ENCODE data around the gene NCOA5.
A peak's percentile ranks its signal among the peaks of the same experiment; 100 is the strongest.

The NCOA5 gene

GRCh38 chr20:46062621-46063020, 27.1 kb downstream of the NCOA5 start:
- Histone ChIP-seq H3K4me1 (ENCODE audit: control insufficient read depth, insufficient read depth, low read length) (no peaks in the 10 kb centered on the region), H3K27ac (ENCODE audit: low read depth, low read length) (no peak overlapping the region), H3K36me3 (ENCODE audit: control insufficient read depth, insufficient read depth, low read length) (peaks cover 57% of the 10 kb centered on the region), H3K9ac (ENCODE audit: low read length) (no peak overlapping the region), H3K4me3 (ENCODE audit: low read length) (no peak overlapping the region), H3K27me3 (ENCODE audit: control insufficient read depth, insufficient read depth, low read length) (no peaks in the 10 kb centered on the region)

GRCh38 chr20:46062151-46062550, 27.6 kb downstream of the NCOA5 start:
- Histone ChIP-seq H3K27me3 (ENCODE audit: control insufficient read depth, insufficient read depth, low read length) (peaks cover 1% of the 10 kb centered on the region), H3K4me1 (ENCODE audit: control insufficient read depth, insufficient read depth, low read length) (no peaks in the 10 kb centered on the region), H3K27ac (ENCODE audit: low read depth, low read length) (no peak overlapping the region), H3K9ac (ENCODE audit: low read length) (no peak overlapping the region), H3K4me3 (ENCODE audit: low read length) (no peak overlapping the region), H3K36me3 (ENCODE audit: control insufficient read depth, insufficient read depth, low read length) (peaks cover 55% of the 10 kb centered on the region)

DNA sequence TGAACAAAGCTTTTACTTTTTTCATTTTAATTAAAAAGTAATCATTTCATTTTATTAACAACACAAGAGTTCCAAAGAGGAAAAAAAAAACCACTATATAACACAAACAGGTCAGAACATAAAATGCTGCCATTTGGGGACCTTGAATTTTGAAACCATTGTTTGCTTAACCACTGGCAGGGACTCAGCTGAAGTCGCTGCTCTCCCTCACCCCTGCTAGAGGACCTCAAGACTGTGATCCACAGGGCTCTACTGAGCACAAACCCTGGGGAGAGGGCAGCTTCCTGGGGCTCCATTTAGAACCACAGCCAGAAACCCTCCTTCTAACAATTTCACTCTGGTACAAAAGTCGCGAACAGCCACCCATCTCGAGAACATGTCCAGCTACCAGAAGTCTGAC, 28.8 kb downstream of the NCOA5 start:
- Histone ChIP-seq H3K4me3 (ENCODE audit: low read length) (no peak overlapping the region), H3K9ac (ENCODE audit: low read length) (no peak overlapping the region), H3K36me3 (ENCODE audit: control insufficient read depth, insufficient read depth, low read length) (peaks cover 43% of the 10 kb centered on the region), H3K27ac (ENCODE audit: low read depth, low read length) (no peak overlapping the region), H3K27me3 (ENCODE audit: control insufficient read depth, insufficient read depth, low read length) (peaks cover 3% of the 10 kb centered on the region), H3K4me1 (ENCODE audit: control insufficient read depth, insufficient read depth, low read length) (no peaks in the 10 kb centered on the region)

GRCh38 chr20:46060301-46060881, 29.4 kb downstream of the NCOA5 start:
- Histone ChIP-seq H3K4me1 (ENCODE audit: control insufficient read depth, insufficient read depth, low read length) (no peaks in the 10 kb centered on the region), H3K9ac (ENCODE audit: low read length) (no peak overlapping the region), H3K27ac (ENCODE audit: low read depth, low read length) (no peak overlapping the region), H3K36me3 (ENCODE audit: control insufficient read depth, insufficient read depth, low read length) (peaks cover 38% of the 10 kb centered on the region), H3K27me3 (ENCODE audit: control insufficient read depth, insufficient read depth, low read length) (peaks cover 3% of the 10 kb centered on the region), H3K4me3 (ENCODE audit: low read length) (no peak overlapping the region)

- peaks cover 21% of the 10 kb centered on the region for H3K36me3 ChIP-seq (ENCODE audit: control insufficient read depth, insufficient read depth, low read length)
- H3K9ac ChIP-seq (ENCODE audit: low read length), result no peak overlapping the region
- no peaks in the 10 kb centered on the region for H3K4me1 ChIP-seq (ENCODE audit: control insufficient read depth, insufficient read depth, low read length)
- H3K27ac ChIP-seq (ENCODE audit: low read depth, low read length), result no peak overlapping the region
- H3K4me3 ChIP-seq (ENCODE audit: low read length), result peak overlapping the region; percentile 19
- peaks cover 3% of the 10 kb centered on the region for H3K27me3 ChIP-seq (ENCODE audit: control insufficient read depth, insufficient read depth, low read length)
These were observed 31.0 kb downstream of the NCOA5 start for GRCh38 chr20:46058599-46059281.

DNA sequence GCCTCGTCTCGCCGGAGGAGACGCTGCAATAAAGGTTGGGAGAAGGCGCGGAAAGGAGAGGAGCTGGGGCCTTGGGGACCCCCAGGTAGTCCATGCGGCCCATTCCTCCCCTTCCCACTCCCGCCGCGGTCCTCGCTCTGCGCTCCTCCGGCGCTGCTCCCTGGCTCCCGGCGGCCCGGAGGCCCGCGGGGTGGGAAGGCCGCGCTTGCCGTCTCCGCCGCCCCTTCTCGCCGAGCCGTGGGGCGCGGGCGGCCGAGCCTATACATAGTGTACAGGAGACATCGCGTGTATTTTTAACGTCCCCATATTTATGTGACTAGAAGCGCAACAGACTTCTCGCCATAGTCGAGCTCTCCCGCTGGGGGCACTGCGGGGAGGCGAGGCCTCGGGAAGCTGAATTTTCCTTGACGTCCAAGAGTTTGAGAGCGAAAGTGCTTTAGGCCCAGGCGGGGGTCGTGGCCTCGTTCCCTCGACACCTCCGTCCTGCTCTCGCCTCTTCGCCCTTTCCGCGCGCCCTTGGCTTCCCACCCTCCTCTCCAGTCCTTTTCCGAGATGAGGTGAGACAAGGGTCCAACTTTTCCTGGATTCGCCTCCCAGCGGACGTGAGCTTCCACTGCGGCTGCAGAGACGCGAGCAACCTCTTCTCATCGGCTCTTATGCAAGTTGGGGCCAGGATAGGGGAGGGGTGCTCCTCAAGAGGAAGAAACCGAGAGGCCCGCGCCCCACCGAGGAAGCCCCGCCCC, 31.7 kb downstream of the NCOA5 start:
- Histone ChIP-seq H3K36me3 (ENCODE audit: control insufficient read depth, insufficient read depth, low read length) (peaks cover 15% of the 10 kb centered on the region), H3K4me3 (ENCODE audit: low read length) (peak overlapping the region; percentile 19), H3K27me3 (ENCODE audit: control insufficient read depth, insufficient read depth, low read length) (peaks cover 3% of the 10 kb centered on the region), H3K27ac (ENCODE audit: low read depth, low read length) (no peak overlapping the region), H3K4me1 (ENCODE audit: control insufficient read depth, insufficient read depth, low read length) (no peaks in the 10 kb centered on the region), H3K9ac (ENCODE audit: low read length) (no peak overlapping the region)

DNA sequence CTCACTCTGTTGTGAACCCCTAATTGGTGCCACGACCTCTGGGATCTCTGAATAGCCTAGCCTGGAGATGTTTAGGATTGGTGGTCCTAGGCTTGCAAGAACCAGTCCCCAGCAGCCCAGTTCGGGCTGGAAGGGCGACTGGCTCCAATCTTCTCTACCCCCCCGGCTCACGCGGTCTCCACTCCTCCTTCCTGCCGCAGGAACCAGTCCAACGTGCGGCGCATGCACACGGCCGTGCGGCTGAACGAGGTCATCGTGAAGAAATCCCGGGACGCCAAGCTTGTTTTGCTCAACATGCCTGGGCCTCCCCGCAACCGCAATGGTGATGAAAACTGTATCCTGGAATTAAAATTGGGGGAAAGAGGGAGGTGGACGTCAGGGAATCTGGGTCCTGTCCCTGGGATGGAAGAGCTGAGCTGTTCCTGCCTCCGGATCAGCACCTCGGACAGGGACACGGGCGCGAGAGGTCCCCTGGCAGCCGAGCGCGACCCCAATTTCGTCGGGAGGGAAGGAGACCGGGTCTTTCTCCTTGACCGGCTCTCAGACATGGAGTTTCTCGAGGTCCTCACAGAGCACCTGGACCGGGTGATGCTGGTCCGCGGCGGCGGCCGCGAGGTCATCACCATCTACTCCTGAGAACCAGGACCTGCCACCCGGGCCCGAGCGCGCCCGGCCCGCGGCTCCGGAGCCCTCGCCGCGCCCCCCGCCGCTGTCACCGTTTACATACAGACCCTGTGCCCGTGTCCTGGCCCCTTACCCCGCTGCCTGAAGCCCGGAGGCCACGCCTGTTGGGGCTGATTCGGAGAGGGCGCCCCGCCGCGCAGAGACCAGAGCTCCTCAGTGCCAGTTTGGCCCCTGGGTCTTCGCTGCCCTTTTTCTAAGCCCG, 32.5 kb downstream of the NCOA5 start:
- Histone ChIP-seq H3K27ac (ENCODE audit: low read depth, low read length) (no peak overlapping the region), H3K4me1 (ENCODE audit: control insufficient read depth, insufficient read depth, low read length) (no peaks in the 10 kb centered on the region), H3K4me3 (ENCODE audit: low read length) (no peak overlapping the region), H3K36me3 (ENCODE audit: control insufficient read depth, insufficient read depth, low read length) (peaks cover 8% of the 10 kb centered on the region), H3K27me3 (ENCODE audit: control insufficient read depth, insufficient read depth, low read length) (peaks cover 3% of the 10 kb centered on the region), H3K9ac (ENCODE audit: low read length) (no peak overlapping the region)

DNA sequence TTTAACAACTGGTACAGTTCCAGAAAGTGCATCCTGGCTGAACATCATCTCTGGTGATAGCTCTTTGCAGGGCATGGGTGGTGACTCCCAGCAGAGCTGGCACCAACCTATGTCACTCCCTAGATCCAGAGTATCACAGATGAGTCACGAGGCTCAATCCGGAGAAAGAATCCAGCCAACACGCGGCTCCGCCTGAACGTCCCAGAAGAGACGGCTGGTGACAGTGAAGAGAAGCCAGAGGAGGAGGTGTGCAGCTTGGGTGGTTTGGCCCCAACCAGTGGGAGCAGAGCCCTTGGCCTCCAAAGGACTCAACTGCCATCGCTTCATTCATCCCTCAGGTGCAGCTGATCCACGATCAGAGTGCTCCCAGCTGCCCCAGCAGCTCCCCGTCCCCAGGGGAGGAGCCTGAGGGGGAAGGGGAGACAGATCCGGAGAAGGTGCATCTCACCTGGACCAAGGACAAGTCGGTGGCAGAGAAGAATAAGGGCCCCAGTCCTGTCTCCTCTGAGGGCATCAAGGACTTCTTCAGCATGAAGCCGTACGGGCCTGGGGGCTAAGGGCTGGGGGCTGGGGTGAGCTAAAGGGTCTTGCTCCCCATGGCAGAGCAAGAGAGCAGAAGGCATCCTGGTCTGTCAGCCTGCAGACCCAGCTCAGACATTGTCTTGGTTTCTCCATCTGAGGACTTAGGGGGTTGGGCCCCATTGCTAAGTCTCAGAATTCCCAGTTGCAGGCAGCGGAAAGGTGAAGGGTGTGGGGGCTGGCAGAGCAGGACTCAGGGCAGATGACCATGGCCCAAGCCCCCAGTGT, 33.5 kb downstream of the NCOA5 start:
- Histone ChIP-seq H3K36me3 (ENCODE audit: control insufficient read depth, insufficient read depth, low read length) (peaks cover under 1% of the 10 kb centered on the region), H3K27ac (ENCODE audit: low read depth, low read length) (no peak overlapping the region), H3K9ac (ENCODE audit: low read length) (no peak overlapping the region), H3K27me3 (ENCODE audit: control insufficient read depth, insufficient read depth, low read length) (peaks cover 3% of the 10 kb centered on the region), H3K4me1 (ENCODE audit: control insufficient read depth, insufficient read depth, low read length) (no peaks in the 10 kb centered on the region), H3K4me3 (ENCODE audit: low read length) (no peak overlapping the region)

- H3K4me1 ChIP-seq (ENCODE audit: control insufficient read depth, insufficient read depth, low read length), result no peaks in the 10 kb centered on the region
- H3K27me3 ChIP-seq (ENCODE audit: control insufficient read depth, insufficient read depth, low read length), result peaks cover 3% of the 10 kb centered on the region
- H3K36me3 ChIP-seq (ENCODE audit: control insufficient read depth, insufficient read depth, low read length), result no peaks in the 10 kb centered on the region
- H3K9ac ChIP-seq (ENCODE audit: low read length), result no peak overlapping the region
- H3K4me3 ChIP-seq (ENCODE audit: low read length), result no peak overlapping the region
- H3K27ac ChIP-seq (ENCODE audit: low read depth, low read length), result no peak overlapping the region
These were observed 34.5 kb downstream of the NCOA5 start for GRCh38 chr20:46055269-46055668.

GRCh38 chr20:46054606-46055005, 35.2 kb downstream of the NCOA5 start:
- Histone ChIP-seq H3K36me3 (ENCODE audit: control insufficient read depth, insufficient read depth, low read length) (no peaks in the 10 kb centered on the region), H3K27ac (ENCODE audit: low read depth, low read length) (no peak overlapping the region), H3K9ac (ENCODE audit: low read length) (no peak overlapping the region), H3K27me3 (ENCODE audit: control insufficient read depth, insufficient read depth, low read length) (peaks cover 3% of the 10 kb centered on the region), H3K4me3 (ENCODE audit: low read length) (no peak overlapping the region), H3K4me1 (ENCODE audit: control insufficient read depth, insufficient read depth, low read length) (no peaks in the 10 kb centered on the region)

DNA sequence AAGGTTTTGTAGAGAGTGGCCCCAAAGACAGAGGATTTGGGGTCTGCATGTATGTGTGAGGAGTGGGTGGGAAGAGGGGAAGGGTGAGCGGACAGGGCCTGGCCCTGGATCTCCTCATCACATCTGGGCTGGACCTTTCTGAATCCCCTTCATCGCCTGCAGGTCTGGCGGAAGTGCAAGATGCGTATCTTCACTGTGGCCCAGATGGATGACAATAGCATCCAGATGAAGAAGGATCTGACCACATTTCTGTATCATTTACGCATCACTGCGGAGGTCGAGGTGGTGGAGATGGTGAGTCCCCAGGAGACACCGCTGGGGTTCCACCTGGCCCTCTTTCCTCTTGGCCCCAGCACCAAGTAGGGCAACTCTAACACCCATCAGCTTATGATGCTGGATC, 36.3 kb downstream of the NCOA5 start:
- no peak overlapping the region for H3K4me3 ChIP-seq (ENCODE audit: low read length)
- peaks cover 3% of the 10 kb centered on the region for H3K27me3 ChIP-seq (ENCODE audit: control insufficient read depth, insufficient read depth, low read length)
- no peak overlapping the region for H3K9ac ChIP-seq (ENCODE audit: low read length)
- H3K36me3 ChIP-seq (ENCODE audit: control insufficient read depth, insufficient read depth, low read length), result no peaks in the 10 kb centered on the region
- no peak overlapping the region for H3K27ac ChIP-seq (ENCODE audit: low read depth, low read length)
- no peaks in the 10 kb centered on the region for H3K4me1 ChIP-seq (ENCODE audit: control insufficient read depth, insufficient read depth, low read length)
